AG09309 (cell line): ENCODE measurements around the gene FSTL4.
"Not testable (repeated sequence)": the region's sequence is repeated elsewhere in the genome, so short reads cannot be mapped to it uniquely, and the experiment has no call there.

ENCODE experiments used
- DNase-seq: peaks from one replicate; pipeline ENCODE4 v3.0.0-alpha.2; 2010; ENCODE audit warnings: low read depth
- H3K4me3 ChIP-seq: 2 replicates; pipeline ENCODE4 v1.5.1; 2011; ENCODE audit warnings: mild to moderate bottlenecking, low read depth, low read length, moderate library complexity; ENCODE audit not compliant: control insufficient read depth
- CTCF ChIP-seq: IDR thresholded peaks from 2 replicates; pipeline ENCODE4 v1.5.1; 2011; ENCODE audit warnings: mild to moderate bottlenecking, low read depth, low read length, inconsistent platforms; ENCODE audit not compliant: insufficient read depth, control insufficient read depth; ENCODE audit errors: missing control alignments

Gene FSTL4

GRCh38 chr5:133196441-133197085, 415.8 kb downstream of the FSTL4 start:
- no peak overlapping the region for H3K4me3 ChIP-seq
- TF ChIP-seq CTCF: no peak
- DNase-seq: no peak

GRCh38 chr5:133195250-133195649, 417.1 kb downstream of the FSTL4 start:
- TF ChIP-seq CTCF: no peak
- DNase-seq: no peak
- no peak overlapping the region for H3K4me3 ChIP-seq

- DNase-seq: no peak
- TF ChIP-seq CTCF: no peak
- no peak overlapping the region for H3K4me3 ChIP-seq
Measured at GRCh38 chr5:133193794-133194193, 418.5 kb downstream of the FSTL4 start.

GRCh38 chr5:133192716-133193115, 419.6 kb downstream of the FSTL4 start:
- DNase-seq: no peak
- no peak overlapping the region for H3K4me3 ChIP-seq
- TF ChIP-seq CTCF: no peak

GRCh38 chr5:133189881-133190280, 422.5 kb downstream of the FSTL4 start:
- no peak for TF ChIP-seq CTCF
- DNase-seq: no peak
- H3K4me3 ChIP-seq: no peak overlapping the region

- no peak for DNase-seq
- TF ChIP-seq CTCF: no peak
- H3K4me3 ChIP-seq: no peak overlapping the region
Measured at GRCh38 chr5:133179405-133179804, 432.9 kb downstream of the FSTL4 start.

GRCh38 chr5:133170756-133171387, 441.5 kb downstream of the FSTL4 start:
- H3K4me3 ChIP-seq, DNase-seq: not testable (repeated sequence)
